K562 treated with DMSO at 1 percent for 48 hours (cell line): Measurements from ENCODE around the gene RIC8B. TPM values are rescaled to one million over a fixed set of nuclear protein-coding genes. Genes with fewer than 3 reads are reported as not detected.

Experiments
- total RNA-seq: library from RNA; unstranded; fragments of 300-600 nt; gene quantifications from 2 replicates; pipeline ENCODE4 v1.2.3, GENCODE V29; 2022; ENCODE audit warnings: low replicate concordance; ENCODE audit errors: extremely low read depth

Gene RIC8B
- total RNA-seq, result not detected in 2 replicates

GRCh38 chr12:106774005-106774807, at the start of gene RIC8B:
RIC8B (plus strand) TSS chr12:106774682; CDS start chr12:106774746, 64 bp downstream.

Other genes starting within 250 kb of the RIC8B start
- not detected in 2 replicates for gene RFX4, start 191.7 kb upstream of the RIC8B start, total RNA-seq
- not detected in 2 replicates for gene TMEM263, start 181.2 kb downstream of the RIC8B start, total RNA-seq
- gene MTERF2, start 212.5 kb downstream of the RIC8B start, total RNA-seq, result not detected in 2 replicates